Measurements from ENCODE around the gene TLCD4. TPM values are rescaled to one million over a fixed set of nuclear protein-coding genes. Genes with fewer than 3 reads are reported as not detected.

TLCD4 gene
- total RNA-seq, 1 donor from 2014 or later, result 5.7 TPM

DNA sequence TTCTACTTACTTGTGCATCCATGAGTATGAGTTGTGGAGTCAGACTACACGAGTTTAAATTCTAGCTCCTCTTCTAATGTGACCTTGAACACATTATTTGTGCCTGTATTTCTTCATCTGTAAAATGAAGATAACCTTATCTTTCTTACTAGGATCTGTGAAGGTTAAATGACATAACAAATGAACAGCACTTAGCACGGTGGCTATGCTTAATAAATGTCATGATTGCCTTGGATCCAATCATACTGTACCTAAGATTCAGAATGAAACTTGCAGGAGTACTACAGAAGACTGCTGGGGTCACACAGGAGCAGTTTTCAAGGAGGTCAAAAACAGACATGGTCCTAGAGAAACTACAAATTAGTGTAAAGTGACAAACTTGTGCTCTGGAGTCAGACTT, 22.2 kb upstream of the TLCD4 start:
- no peaks in the 10 kb centered on the region for H3K27me3 ChIP-seq
- no peak for DNase-seq (ENCODE audit: low spot score)
- Mint-ChIP-seq H3K9me3 (peaks cover 9% of the 10 kb centered on the region), H3K4me3 (no peak overlapping the region), H3K4me1 (no peaks in the 10 kb centered on the region), H3K36me3 (no peaks in the 10 kb centered on the region), H3K27me3 (ENCODE audit: insufficient read depth, low read depth) (no peaks in the 10 kb centered on the region), H3K27ac (no peak overlapping the region)
- TF ChIP-seq EZH2phosphoT487 (IDR thresholded peaks at IDR 0.05), result no peak
- TF ChIP-seq, protein P1, sequence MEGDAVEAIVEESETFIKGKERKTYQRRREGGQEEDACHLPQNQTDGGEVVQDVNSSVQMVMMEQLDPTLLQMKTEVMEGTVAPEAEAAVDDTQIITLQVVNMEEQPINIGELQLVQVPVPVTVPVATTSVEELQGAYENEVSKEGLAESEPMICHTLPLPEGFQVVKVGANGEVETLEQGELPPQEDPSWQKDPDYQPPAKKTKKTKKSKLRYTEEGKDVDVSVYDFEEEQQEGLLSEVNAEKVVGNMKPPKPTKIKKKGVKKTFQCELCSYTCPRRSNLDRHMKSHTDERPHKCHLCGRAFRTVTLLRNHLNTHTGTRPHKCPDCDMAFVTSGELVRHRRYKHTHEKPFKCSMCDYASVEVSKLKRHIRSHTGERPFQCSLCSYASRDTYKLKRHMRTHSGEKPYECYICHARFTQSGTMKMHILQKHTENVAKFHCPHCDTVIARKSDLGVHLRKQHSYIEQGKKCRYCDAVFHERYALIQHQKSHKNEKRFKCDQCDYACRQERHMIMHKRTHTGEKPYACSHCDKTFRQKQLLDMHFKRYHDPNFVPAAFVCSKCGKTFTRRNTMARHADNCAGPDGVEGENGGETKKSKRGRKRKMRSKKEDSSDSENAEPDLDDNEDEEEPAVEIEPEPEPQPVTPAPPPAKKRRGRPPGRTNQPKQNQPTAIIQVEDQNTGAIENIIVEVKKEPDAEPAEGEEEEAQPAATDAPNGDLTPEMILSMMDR (IDR thresholded peaks at IDR 0.05), result no peak
- no peak for TF ChIP-seq EZH2 (IDR thresholded peaks at IDR 0.05)
- no peaks in the 10 kb centered on the region for H4K20me1 ChIP-seq (ENCODE audit: low read depth)
- H3F3A ChIP-seq (ENCODE audit: low read depth), result no peaks in the 10 kb centered on the region
- no peak overlapping the region for H3K4me3 ChIP-seq
- no peaks in the 10 kb centered on the region for H3K9me3 ChIP-seq (ENCODE audit: low read depth)
- H3K79me2 ChIP-seq (ENCODE audit: low read depth), result no peaks in the 10 kb centered on the region
- no peak overlapping the region for H3K9ac ChIP-seq
- H3K27ac ChIP-seq, result no peak overlapping the region
- H3K36me3 ChIP-seq, result no peaks in the 10 kb centered on the region
- no peak overlapping the region for H3K4me2 ChIP-seq
- H3K4me1 ChIP-seq, result no peaks in the 10 kb centered on the region
- H2AFZ ChIP-seq (replicated peaks), result no peak overlapping the region

DNA sequence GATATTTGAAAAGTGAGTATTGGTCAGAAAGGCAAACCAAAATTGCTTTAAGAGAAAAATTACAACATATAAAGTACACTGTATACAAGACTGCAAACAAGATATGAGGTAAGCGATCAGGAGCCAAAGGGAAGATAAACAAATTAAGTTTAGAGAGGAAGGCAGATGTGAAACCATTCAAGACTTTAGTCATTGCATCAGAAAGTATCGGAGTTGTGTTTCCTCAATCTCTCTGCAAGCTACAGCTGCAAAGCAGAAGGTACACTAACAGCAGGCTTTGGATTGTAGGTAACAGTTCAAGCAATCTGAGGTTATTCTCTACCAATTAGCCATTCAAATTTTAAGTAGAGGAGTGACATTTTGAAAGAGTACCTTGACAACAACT, 21.3 kb upstream of the TLCD4 start:
- Histone ChIP-seq H3K27ac (no peak overlapping the region), H3K9ac (no peak overlapping the region), H3F3A (ENCODE audit: low read depth) (no peaks in the 10 kb centered on the region), H3K9me3 (ENCODE audit: low read depth) (no peaks in the 10 kb centered on the region), H3K27me3 (no peaks in the 10 kb centered on the region), H3K4me2 (no peak overlapping the region), H4K20me1 (ENCODE audit: low read depth) (no peaks in the 10 kb centered on the region), H3K4me1 (no peaks in the 10 kb centered on the region), H2AFZ (replicated peaks) (peak overlapping the region; percentile 34), H3K36me3 (no peaks in the 10 kb centered on the region), H3K79me2 (ENCODE audit: low read depth) (no peaks in the 10 kb centered on the region), H3K4me3 (no peak overlapping the region)
- Mint-ChIP-seq H3K36me3 (no peaks in the 10 kb centered on the region), H3K27ac (no peak overlapping the region), H3K4me3 (no peak overlapping the region), H3K27me3 (ENCODE audit: insufficient read depth, low read depth) (peaks cover under 1% of the 10 kb centered on the region), H3K4me1 (no peaks in the 10 kb centered on the region), H3K9me3 (peaks cover 3% of the 10 kb centered on the region)
- DNase-seq (ENCODE audit: low spot score), result no peak
- TF ChIP-seq EZH2phosphoT487 (IDR thresholded peaks at IDR 0.05), result no peak

DNA sequence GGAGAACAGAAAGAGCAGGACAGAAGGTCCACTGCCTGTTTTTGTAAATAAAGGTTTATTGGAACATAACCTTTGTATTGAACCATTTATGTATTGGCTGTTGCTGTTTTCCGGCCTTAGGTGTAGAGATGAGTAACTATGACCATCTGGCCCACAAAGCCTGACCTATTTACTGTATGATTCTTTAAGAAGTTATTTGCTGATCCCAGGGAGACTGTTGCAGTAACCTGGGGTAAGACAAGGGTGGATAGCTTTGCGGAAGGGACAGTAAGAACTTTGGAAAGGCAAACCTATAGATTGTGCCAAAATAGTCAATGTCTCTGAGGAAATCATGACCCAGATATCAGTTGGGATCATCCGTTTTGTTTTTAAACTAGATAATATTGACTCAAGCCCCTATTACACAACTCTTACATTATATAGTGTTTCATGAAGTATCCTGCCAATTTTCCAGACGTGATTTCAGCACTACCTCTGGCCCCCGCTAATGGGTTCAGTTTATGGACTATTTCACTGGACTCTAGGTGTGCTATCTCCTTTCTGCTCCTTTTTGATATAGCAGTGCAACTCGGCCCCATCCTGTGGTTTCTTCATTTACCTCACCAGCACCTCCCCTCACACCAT, 20.8 kb upstream of the TLCD4 start:
- H3K9me3 Mint-ChIP-seq, result no peaks in the 10 kb centered on the region
- H3F3A ChIP-seq (ENCODE audit: low read depth), result no peaks in the 10 kb centered on the region
- H3K4me3 Mint-ChIP-seq, result no peak overlapping the region
- no peak overlapping the region for H3K4me2 ChIP-seq
- no peak for TF ChIP-seq EZH2 (IDR thresholded peaks at IDR 0.05)
- TF ChIP-seq, protein P1 (IDR thresholded peaks at IDR 0.05), result no peak
- TF ChIP-seq EZH2phosphoT487 (IDR thresholded peaks at IDR 0.05), result no peak
- H2AFZ ChIP-seq (replicated peaks), result peak overlapping the region; percentile 34
- H3K9me3 ChIP-seq (ENCODE audit: low read depth), result no peaks in the 10 kb centered on the region
- H3K27ac Mint-ChIP-seq, result no peak overlapping the region
- no peaks in the 10 kb centered on the region for H3K4me1 Mint-ChIP-seq
- H3K9ac ChIP-seq, result no peak overlapping the region
- no peak overlapping the region for H3K4me3 ChIP-seq
- H3K27me3 Mint-ChIP-seq (ENCODE audit: insufficient read depth, low read depth), result peaks cover 2% of the 10 kb centered on the region
- H3K36me3 Mint-ChIP-seq, result no peaks in the 10 kb centered on the region
- H3K36me3 ChIP-seq, result no peaks in the 10 kb centered on the region
- H3K4me1 ChIP-seq, result no peaks in the 10 kb centered on the region
- no peaks in the 10 kb centered on the region for H3K27me3 ChIP-seq
- no peak for DNase-seq (ENCODE audit: low spot score)
- H3K27ac ChIP-seq, result no peak overlapping the region
- no peaks in the 10 kb centered on the region for H3K79me2 ChIP-seq (ENCODE audit: low read depth)
- H4K20me1 ChIP-seq (ENCODE audit: low read depth), result no peaks in the 10 kb centered on the region

DNA sequence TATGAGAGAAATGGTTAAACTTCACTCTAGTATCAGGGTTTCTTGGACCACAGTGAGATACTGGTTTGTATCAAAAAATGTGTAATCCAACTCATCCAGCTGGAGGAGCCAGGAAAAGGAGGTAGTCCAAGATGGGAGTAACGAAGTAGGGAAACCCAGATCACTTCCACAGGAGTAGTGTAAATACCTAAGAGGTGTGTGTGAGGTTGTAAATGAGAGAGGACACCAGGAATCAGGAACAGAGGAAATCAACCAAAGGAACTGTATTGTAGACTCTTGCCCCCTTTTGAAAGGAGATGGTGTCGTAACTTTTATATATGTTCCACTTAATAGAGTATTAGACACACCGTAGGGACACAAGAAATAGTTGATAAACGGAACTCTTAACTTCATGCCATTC, 19.7 kb upstream of the TLCD4 start:
- DNase-seq (ENCODE audit: low spot score), result no peak
- Histone ChIP-seq H2AFZ (replicated peaks) (no peak overlapping the region), H3K4me3 (no peak overlapping the region), H3K27ac (no peak overlapping the region), H3K4me2 (no peak overlapping the region), H3K4me1 (no peaks in the 10 kb centered on the region), H4K20me1 (ENCODE audit: low read depth) (no peaks in the 10 kb centered on the region), H3K9ac (no peak overlapping the region), H3F3A (ENCODE audit: low read depth) (no peaks in the 10 kb centered on the region), H3K9me3 (ENCODE audit: low read depth) (no peaks in the 10 kb centered on the region), H3K79me2 (ENCODE audit: low read depth) (no peaks in the 10 kb centered on the region), H3K36me3 (no peaks in the 10 kb centered on the region), H3K27me3 (no peaks in the 10 kb centered on the region)
- Mint-ChIP-seq H3K27me3 (ENCODE audit: insufficient read depth, low read depth) (peaks cover 2% of the 10 kb centered on the region), H3K27ac (no peak overlapping the region), H3K9me3 (no peaks in the 10 kb centered on the region), H3K36me3 (no peaks in the 10 kb centered on the region), H3K4me1 (no peaks in the 10 kb centered on the region), H3K4me3 (no peak overlapping the region)
- TF ChIP-seq EZH2phosphoT487 (IDR thresholded peaks at IDR 0.05) (no peak), EZH2 (IDR thresholded peaks at IDR 0.05) (no peak)
- TF ChIP-seq, protein P1 (IDR thresholded peaks at IDR 0.05), result no peak
